ENCODE results near the gene ATP2B2.

- TF ChIP-seq, protein P1, sequence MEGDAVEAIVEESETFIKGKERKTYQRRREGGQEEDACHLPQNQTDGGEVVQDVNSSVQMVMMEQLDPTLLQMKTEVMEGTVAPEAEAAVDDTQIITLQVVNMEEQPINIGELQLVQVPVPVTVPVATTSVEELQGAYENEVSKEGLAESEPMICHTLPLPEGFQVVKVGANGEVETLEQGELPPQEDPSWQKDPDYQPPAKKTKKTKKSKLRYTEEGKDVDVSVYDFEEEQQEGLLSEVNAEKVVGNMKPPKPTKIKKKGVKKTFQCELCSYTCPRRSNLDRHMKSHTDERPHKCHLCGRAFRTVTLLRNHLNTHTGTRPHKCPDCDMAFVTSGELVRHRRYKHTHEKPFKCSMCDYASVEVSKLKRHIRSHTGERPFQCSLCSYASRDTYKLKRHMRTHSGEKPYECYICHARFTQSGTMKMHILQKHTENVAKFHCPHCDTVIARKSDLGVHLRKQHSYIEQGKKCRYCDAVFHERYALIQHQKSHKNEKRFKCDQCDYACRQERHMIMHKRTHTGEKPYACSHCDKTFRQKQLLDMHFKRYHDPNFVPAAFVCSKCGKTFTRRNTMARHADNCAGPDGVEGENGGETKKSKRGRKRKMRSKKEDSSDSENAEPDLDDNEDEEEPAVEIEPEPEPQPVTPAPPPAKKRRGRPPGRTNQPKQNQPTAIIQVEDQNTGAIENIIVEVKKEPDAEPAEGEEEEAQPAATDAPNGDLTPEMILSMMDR (IDR thresholded peaks at IDR 0.05), result no peak
- no peak for TF ChIP-seq POLR2A (IDR thresholded peaks at IDR 0.05)
These were observed 85.7 kb downstream of the ATP2B2 start for GRCh38 chr3:10419637-10420232.

Measured in thyroid gland (tissue), 4 donors.